ENCODE data around the gene NAT8. TPM values are rescaled to one million over a fixed set of nuclear protein-coding genes. Genes with fewer than 3 reads are reported as not detected.

The NAT8 gene
- total RNA-seq, 6 experiments from 2014 or later = not detected

GRCh38 chr2:73594251-73594650 lies 48.0 kb downstream of the NAT8 start:
- H3K9me3 Mint-ChIP-seq = no peaks in the 10 kb centered on the region
- TF ChIP-seq CTCF (IDR thresholded peaks at IDR 0.05) = no peak
- DNase-seq = peak; percentile 13
- H3K36me3 Mint-ChIP-seq (ENCODE audit: low read depth) = peaks cover 11% of the 10 kb centered on the region; the same call in 1 of the 2 replicates
- H3K4me1 Mint-ChIP-seq (ENCODE audit: low read depth) = peaks cover 21% of the 10 kb centered on the region
- no peaks in the 10 kb centered on the region for H3K27me3 Mint-ChIP-seq (ENCODE audit: insufficient read depth)
- H3K4me3 Mint-ChIP-seq = peak overlapping the region; percentile 38
- peak overlapping the region; percentile 46; the same call in 1 of the 2 replicates for H3K27ac Mint-ChIP-seq

GRCh38 chr2:73593680-73594079 lies 48.5 kb downstream of the NAT8 start:
- no peaks in the 10 kb centered on the region for H3K27me3 Mint-ChIP-seq (ENCODE audit: insufficient read depth)
- no peaks in the 10 kb centered on the region for H3K9me3 Mint-ChIP-seq
- TF ChIP-seq CTCF (IDR thresholded peaks at IDR 0.05) = no peak
- H3K36me3 Mint-ChIP-seq (ENCODE audit: low read depth) = peaks cover 11% of the 10 kb centered on the region; the same call in 1 of the 2 replicates
- peaks cover 21% of the 10 kb centered on the region for H3K4me1 Mint-ChIP-seq (ENCODE audit: low read depth)
- peak; percentile 11 for DNase-seq
- peak overlapping the region; percentile 38 for H3K4me3 Mint-ChIP-seq
- peak overlapping the region; percentile 46; the same call in 1 of the 2 replicates for H3K27ac Mint-ChIP-seq

Other genes starting within 250 kb of the NAT8 start
- 10 to 100 TPM; 17.6 to 26.3 (median 22.8) TPM for gene TPRKB, start 94.9 kb upstream of the NAT8 start, total RNA-seq (2021; fragmentation: NEBNext Ultra II Directional; extraction: Animal tissue kit (Norgen Biotek cat#: 25700))
- gene DUSP11, start 137.7 kb upstream of the NAT8 start, total RNA-seq (2021; fragmentation: NEBNext Ultra II Directional; extraction: Animal tissue kit (Norgen Biotek cat#: 25700)) = 10 to 100 TPM; 21.6 to 24.2 (median 23.1) TPM
- gene C2orf78, start 141.8 kb upstream of the NAT8 start, total RNA-seq (2021; fragmentation: NEBNext Ultra II Directional; extraction: Animal tissue kit (Norgen Biotek cat#: 25700)) = not detected
- gene STAMBP, start 186.5 kb upstream of the NAT8 start, total RNA-seq (2021; fragmentation: NEBNext Ultra II Directional; extraction: Animal tissue kit (Norgen Biotek cat#: 25700)) = 10 to 100 TPM; 31.6 to 37.2 (median 34.5) TPM

Measured in HFFc6 (cell line).